Kidney (tissue), 14 donors: ENCODE results near the gene SLC41A2. TPM values are rescaled to one million over a fixed set of nuclear protein-coding genes. Genes with fewer than 3 reads are reported as not detected.

Experiments
- DNase-seq, 5 donors: peaks; one replicate each; pipeline ENCODE4 v3.0.0-alpha.2; 2013 to 2020
- FAIRE-seq: peaks from 2 replicates; lab custom pipeline; 2012; peaks lifted over from hg19 to GRCh38; lab: Jason Lieb, UNC
- H3K27ac ChIP-seq, 2 donors: one replicate each; pipeline ENCODE4 v1.7.0; 2013; ENCODE audit warnings: low read depth in 2 of 2, low read length in 2 of 2, inconsistent platforms in 1 of 2
- H3K27me3 ChIP-seq: one replicate; pipeline ENCODE4 v1.7.1; 2013; ENCODE audit warnings: low read length, inconsistent platforms; ENCODE audit not compliant: control insufficient read depth, insufficient read depth
- H3K36me3 ChIP-seq, 3 donors: one replicate each; pipeline versions ENCODE4 v1.7.0 to v1.7.1; 2013; ENCODE audit warnings: low read length in 3 of 3, control low read depth in 1 of 3, inconsistent platforms in 1 of 3; ENCODE audit not compliant: insufficient read depth in 3 of 3, control insufficient read depth in 2 of 3
- H3K4me1 ChIP-seq, 3 donors: one replicate each; pipeline versions ENCODE4 v1.7.0 to v1.7.1; 2013; ENCODE audit warnings: low read length in 3 of 3, inconsistent platforms in 1 of 3, low read depth in 1 of 3; ENCODE audit not compliant: control insufficient read depth in 2 of 3, insufficient read depth in 2 of 3
- H3K4me3 ChIP-seq, 3 donors: one replicate each; pipeline versions ENCODE4 v1.7.0 to v1.8.1; 2013; ENCODE audit warnings: low read length in 3 of 3, control low read depth in 1 of 3, inconsistent platforms in 1 of 3
- H3K9ac ChIP-seq, 3 donors: one replicate each; pipeline versions ENCODE4 v1.7.0 to v1.7.1; 2013; ENCODE audit warnings: low read length in 3 of 3, control low read depth in 1 of 3, inconsistent platforms in 1 of 3
- H3K9me3 ChIP-seq, 3 donors: one replicate each; pipeline versions ENCODE4 v1.7.0 to v1.7.1; 2013; ENCODE audit warnings: low read length in 3 of 3, control low read depth in 1 of 3, inconsistent platforms in 1 of 3; ENCODE audit not compliant: control insufficient read depth in 2 of 3, insufficient read depth in 1 of 3
- intact Hi-C: fragments of 100-400 bp; cut with DNase I; formaldehyde crosslinking; loops from one replicate; pipeline ENCODE4 v1.11.1; 2022
- polyA plus RNA-seq: library from polyadenylated mRNA; stranded (reverse); fragments of 350-450 nt; fragmentation: Illumina TruSeq; extraction: RNeasy Lipid Tissue Mini Kit (QIAGEN cat#74804); gene quantifications from one replicate; pipeline ENCODE4 v1.2.3, GENCODE V29; 2014; ENCODE audit warnings: low read depth, low replicate concordance; ENCODE audit not compliant: insufficient read depth
- total RNA-seq: library from RNA; stranded (reverse); fragmentation: NEBNext Ultra II Directional; extraction: Animal tissue kit (Norgen Biotek cat#: 25700); gene quantifications from one replicate; pipeline ENCODE4 v1.2.1, GENCODE V29; 2021
- TF ChIP-seq, protein P1 (sequence below): IDR thresholded peaks from 3 replicates; pipeline ENCODE4 v1.5.1; 2012; ENCODE audit warnings: mild to moderate bottlenecking, moderate library complexity, borderline replicate concordance; ENCODE audit not compliant: insufficient read depth; ENCODE audit errors: extremely low read depth
- donor health status: control.
- donor health status: control.
- donor health status: control.
- donor health status: control.
- donor health status: control.
- donor health status: DM: yes; HTN: yes; CAD: no.
- donor health status: Normal renal cell carcinoma (clear cell type).

The SLC41A2 gene
- total and polyA plus RNA-seq, 2 donors from 2014 or later = 3.2 to 27.6 TPM

DNA sequence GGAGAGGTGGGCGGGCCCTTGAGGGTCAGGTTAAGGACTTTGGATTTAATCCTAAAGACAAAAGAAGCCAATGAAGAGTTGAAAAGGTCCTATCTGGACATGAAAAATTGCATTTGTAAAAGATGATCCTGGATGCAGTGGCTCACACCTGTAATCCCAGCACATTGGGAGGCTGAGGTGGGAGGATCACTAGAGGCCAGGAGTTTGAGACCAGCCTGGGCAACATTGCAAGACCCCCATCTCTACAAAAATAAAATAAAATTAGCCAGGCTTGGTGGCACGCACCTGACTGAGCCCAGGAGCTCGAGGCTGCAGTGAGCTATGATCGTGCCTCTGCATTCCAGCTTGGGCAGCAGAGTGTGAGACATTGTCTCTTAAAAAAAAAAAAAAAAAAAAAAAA is 2.4 kb upstream of the SLC41A2 start:
- Histone ChIP-seq H3K9ac (no peak overlapping the region), H3K9me3 (no peaks in the 10 kb centered on the region), H3K4me1 (peaks cover 0 to 6% (median 3%) of the 10 kb centered on the region in 3 donors), H3K27me3 (no peaks in the 10 kb centered on the region), H3K4me3 (no peak overlapping the region), H3K27ac (no peak overlapping the region), H3K36me3 (no peaks in the 10 kb centered on the region)
- FAIRE-seq (no peak), DNase-seq (no peak)
- TF ChIP-seq, protein P1, sequence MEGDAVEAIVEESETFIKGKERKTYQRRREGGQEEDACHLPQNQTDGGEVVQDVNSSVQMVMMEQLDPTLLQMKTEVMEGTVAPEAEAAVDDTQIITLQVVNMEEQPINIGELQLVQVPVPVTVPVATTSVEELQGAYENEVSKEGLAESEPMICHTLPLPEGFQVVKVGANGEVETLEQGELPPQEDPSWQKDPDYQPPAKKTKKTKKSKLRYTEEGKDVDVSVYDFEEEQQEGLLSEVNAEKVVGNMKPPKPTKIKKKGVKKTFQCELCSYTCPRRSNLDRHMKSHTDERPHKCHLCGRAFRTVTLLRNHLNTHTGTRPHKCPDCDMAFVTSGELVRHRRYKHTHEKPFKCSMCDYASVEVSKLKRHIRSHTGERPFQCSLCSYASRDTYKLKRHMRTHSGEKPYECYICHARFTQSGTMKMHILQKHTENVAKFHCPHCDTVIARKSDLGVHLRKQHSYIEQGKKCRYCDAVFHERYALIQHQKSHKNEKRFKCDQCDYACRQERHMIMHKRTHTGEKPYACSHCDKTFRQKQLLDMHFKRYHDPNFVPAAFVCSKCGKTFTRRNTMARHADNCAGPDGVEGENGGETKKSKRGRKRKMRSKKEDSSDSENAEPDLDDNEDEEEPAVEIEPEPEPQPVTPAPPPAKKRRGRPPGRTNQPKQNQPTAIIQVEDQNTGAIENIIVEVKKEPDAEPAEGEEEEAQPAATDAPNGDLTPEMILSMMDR = no peak
- intact Hi-C loops = no loop called here

DNA sequence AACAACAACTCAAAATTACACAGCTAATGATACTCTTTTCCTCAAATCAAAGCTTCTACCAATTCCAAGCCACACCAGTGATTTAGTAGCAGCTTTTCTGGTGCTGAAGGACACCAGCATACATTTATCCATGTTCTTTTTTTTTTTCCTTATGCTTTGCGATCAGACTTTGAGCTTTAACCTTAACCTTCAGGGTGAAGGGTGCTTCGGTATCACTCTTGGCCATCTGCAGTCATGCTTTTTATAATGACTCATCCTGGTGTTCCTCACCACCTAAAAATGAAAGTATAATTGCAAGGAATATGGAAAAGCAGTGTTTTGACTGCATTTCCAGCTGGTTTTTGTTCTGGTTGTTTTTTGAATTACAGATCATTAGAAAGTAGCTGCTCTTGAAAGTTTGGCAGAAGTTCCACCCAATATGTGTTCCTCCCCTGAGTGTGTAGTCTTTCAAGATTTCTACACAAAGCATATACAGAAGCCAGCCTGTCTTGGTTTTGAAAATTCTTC is 1.3 kb upstream of the SLC41A2 start:
- intact Hi-C loops = no loop called here
- Histone ChIP-seq H3K27ac (no peak overlapping the region), H3K4me1 (peaks cover 0 to 6% (median 3%) of the 10 kb centered on the region in 3 donors), H3K9me3 (no peaks in the 10 kb centered on the region), H3K4me3 (peak overlapping the region in 2 of 3 donors; percentile 1 to 67), H3K27me3 (no peaks in the 10 kb centered on the region), H3K9ac (no peak overlapping the region), H3K36me3 (no peaks in the 10 kb centered on the region)
- TF ChIP-seq, protein P1 = no peak
- DNase-seq = no peak
- no peak for FAIRE-seq

DNA sequence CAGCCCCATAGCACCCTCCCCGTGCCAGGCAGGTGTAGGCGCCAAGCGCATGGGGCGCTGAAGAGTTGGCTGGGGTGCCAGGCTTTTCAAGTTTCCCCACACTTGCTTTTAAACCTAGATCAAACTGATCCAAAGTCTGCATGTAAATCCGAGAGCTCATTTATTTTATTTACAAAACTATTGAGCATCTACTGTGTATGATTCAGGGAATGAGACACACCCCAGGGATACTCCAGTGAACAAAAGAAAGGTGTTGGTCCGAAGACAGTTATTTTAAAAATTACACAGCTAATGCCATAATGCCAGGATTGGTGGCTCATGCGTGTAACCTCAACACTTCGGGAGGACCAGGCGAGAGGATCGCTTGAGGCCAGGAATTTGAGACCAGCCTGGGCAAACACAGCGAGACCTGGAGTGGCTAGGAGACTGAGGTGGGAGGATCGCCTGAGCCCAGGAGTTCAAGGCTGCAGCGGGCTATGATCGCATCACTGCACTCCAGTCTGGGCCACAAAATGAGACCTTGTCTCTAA is 780 bp upstream of the SLC41A2 start:
- DNase-seq = peak in 2 of 5 donors; percentile 18 to 40
- Histone ChIP-seq H3K27ac (peak overlapping the region; percentile 64 to 75), H3K9ac (peak overlapping the region in 1 of 3 donors; percentile 51), H3K4me1 (peaks cover 0 to 6% (median 3%) of the 10 kb centered on the region in 3 donors), H3K4me3 (peak overlapping the region; percentile 57 to 72 (median 67)), H3K9me3 (no peaks in the 10 kb centered on the region), H3K36me3 (no peaks in the 10 kb centered on the region), H3K27me3 (no peaks in the 10 kb centered on the region)
- TF ChIP-seq, protein P1 = no peak
- FAIRE-seq = no peak
- intact Hi-C loops = no loop called here

DNA sequence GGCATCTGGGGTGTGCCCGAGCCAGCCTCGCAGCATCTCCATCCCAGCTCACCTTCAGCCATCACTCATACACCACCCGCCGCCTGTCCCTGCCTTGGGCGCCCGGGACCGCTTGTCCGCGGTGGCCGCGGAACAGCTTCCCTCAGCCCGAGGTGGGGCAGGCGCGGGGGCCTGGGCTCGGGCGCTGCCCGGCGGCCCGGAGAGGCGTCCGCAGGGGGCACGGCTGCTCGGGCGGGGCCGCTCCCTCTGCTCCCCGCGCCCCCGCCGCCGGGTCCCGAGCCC is 430 bp downstream of the SLC41A2 start:
- intact Hi-C loops = no loop called here
- TF ChIP-seq, protein P1 = no peak
- Histone ChIP-seq H3K36me3 (no peaks in the 10 kb centered on the region), H3K9me3 (no peaks in the 10 kb centered on the region), H3K4me3 (peak overlapping the region; percentile 33 to 67 (median 60)), H3K27ac (peak overlapping the region in 1 of 2 donors; percentile 45), H3K4me1 (peaks cover 0 to 6% (median 5%) of the 10 kb centered on the region in 3 donors), H3K9ac (no peak overlapping the region), H3K27me3 (no peaks in the 10 kb centered on the region)
- FAIRE-seq (no peak), DNase-seq (no peak)
